Adrenal gland (tissue), 5 donors: ENCODE results near the gene SP3.

Experiments used
- CTCF ChIP-seq, 6 experiments: fragments of 450-650 bp in 4 of 6; fragments of 200-600 bp in 2 of 6; sonication (generic) in 1 of 6; IDR thresholded peaks; 1 replicate in 5 of 6; 2 replicates in 1 of 6; pipeline versions ENCODE4 v1.5.1 to v1.8.0; 2016 to 2021; ENCODE audit warnings: antibody characterized with exemption in 6 of 6, mild to moderate bottlenecking in 2 of 6, moderate library complexity in 1 of 6
- POLR2A ChIP-seq, 2 donors: fragments of 450-650 bp; IDR thresholded peaks; one replicate each; pipeline ENCODE4 v1.6.1; 2017; ENCODE audit warnings: antibody characterized with exemption in 2 of 2, mild to moderate bottlenecking in 2 of 2, moderate library complexity in 1 of 2
- donor health status: DM: no; HTN: no; CAD: no.

- TF ChIP-seq POLR2A (IDR thresholded peaks at IDR 0.05) (no peak), CTCF (IDR thresholded peaks at IDR 0.05) (no peak)
Observed at GRCh38 chr2:174014011-174014698, 49.0 kb upstream of the SP3 start.
